Neuron (in vitro differentiated cells): ENCODE results near the gene DKKL1.
"Not testable (repeated sequence)": the region's sequence is repeated elsewhere in the genome, so short reads cannot be mapped to it uniquely, and the experiment has no call there.

Experiments used
- H2AFZ ChIP-seq: one replicate; pipeline ENCODE4 v1.6.1; 2013; ENCODE audit warnings: low read depth, mild to moderate bottlenecking, inconsistent platforms, low read length, moderate library complexity
- H3K27me3 ChIP-seq: one replicate; pipeline ENCODE4 v1.6.1; 2013; ENCODE audit warnings: low read length; ENCODE audit not compliant: insufficient read depth
- H3K36me3 ChIP-seq: one replicate; pipeline ENCODE4 v1.6.1; 2013; ENCODE audit warnings: low read length; ENCODE audit not compliant: insufficient read depth
- H3K4me1 ChIP-seq: one replicate; pipeline ENCODE4 v1.6.1; 2013; ENCODE audit warnings: low read length; ENCODE audit not compliant: insufficient read depth
- H3K4me3 ChIP-seq: 2 replicates; pipeline ENCODE4 v1.5.1; 2013; ENCODE audit warnings: mild to moderate bottlenecking, low read length, moderate library complexity
- H3K9me3 ChIP-seq: one replicate; pipeline ENCODE4 v1.6.1; 2013; ENCODE audit warnings: low read length

The DKKL1 gene

GRCh38 chr19:49359851-49360820 lies 3.5 kb upstream of the DKKL1 start:
- H3K36me3 ChIP-seq, result peaks cover 40% of the 10 kb centered on the region
- H3K4me1 ChIP-seq, result peaks cover 11% of the 10 kb centered on the region
- H3K9me3 ChIP-seq, result no peaks in the 10 kb centered on the region
- peak overlapping the region; percentile 99 for H3K4me3 ChIP-seq
- no peaks in the 10 kb centered on the region for H3K27me3 ChIP-seq
- no peak overlapping the region for H2AFZ ChIP-seq

GRCh38 chr19:49361438-49362047 lies 2.1 kb upstream of the DKKL1 start:
- H3K4me3 ChIP-seq, result peak overlapping the region; percentile 99
- peak overlapping the region; percentile 14 for H2AFZ ChIP-seq
- peaks cover 27% of the 10 kb centered on the region for H3K36me3 ChIP-seq
- no peaks in the 10 kb centered on the region for H3K9me3 ChIP-seq
- H3K27me3 ChIP-seq, result no peaks in the 10 kb centered on the region
- peaks cover 11% of the 10 kb centered on the region for H3K4me1 ChIP-seq

- Histone ChIP-seq H3K4me1 (peaks cover 11% of the 10 kb centered on the region), H3K27me3 (no peaks in the 10 kb centered on the region), H3K4me3 (peak within 1 kb of the TSS; percentile 99), H3K36me3 (peaks cover 19% of the 10 kb centered on the region), H2AFZ (peak within 1 kb of the TSS; percentile 14), H3K9me3 (no peaks in the 10 kb centered on the region)
Measured at GRCh38 chr19:49362048-49362928, 1.4 kb upstream of the DKKL1 start, which contains the start of gene TEAD2. Gene TEAD2, minus strand, starts transcription at chr19:49362416. Its CDS starts 2,341 bp downstream, at chr19:49360075.

GRCh38 chr19:49362929-49363267 lies 779 bp upstream of the DKKL1 start:
- Histone ChIP-seq H2AFZ (peak overlapping the region; percentile 14), H3K27me3 (no peaks in the 10 kb centered on the region), H3K9me3 (no peaks in the 10 kb centered on the region), H3K4me1 (peaks cover 11% of the 10 kb centered on the region), H3K36me3 (peaks cover 13% of the 10 kb centered on the region), H3K4me3 (peak overlapping the region; percentile 99)

GRCh38 chr19:49364083-49364737 lies 533 bp downstream of the DKKL1 start:
- H3K27me3 ChIP-seq, result no peaks in the 10 kb centered on the region
- peak overlapping the region; percentile 99 for H3K4me3 ChIP-seq
- peaks cover 5% of the 10 kb centered on the region for H3K9me3 ChIP-seq
- H3K36me3 ChIP-seq, result peaks cover 7% of the 10 kb centered on the region
- H2AFZ ChIP-seq, result no peak overlapping the region
- H3K4me1 ChIP-seq, result peaks cover 11% of the 10 kb centered on the region

GRCh38 chr19:49366110-49366509 lies 2.4 kb downstream of the DKKL1 start:
- Histone ChIP-seq H3K27me3 (no peaks in the 10 kb centered on the region), H2AFZ (no peak overlapping the region), H3K9me3 (peaks cover 13% of the 10 kb centered on the region)

GRCh38 chr19:49368711-49369358 lies 5.2 kb downstream of the DKKL1 start:
- Histone ChIP-seq H3K36me3 (no peaks in the 10 kb centered on the region), H2AFZ (no peak overlapping the region), H3K9me3 (peaks cover 13% of the 10 kb centered on the region), H3K27me3 (no peaks in the 10 kb centered on the region), H3K4me1 (no peaks in the 10 kb centered on the region), H3K4me3 (no peak overlapping the region)

More at GRCh38 chr19:49366110-49366509, 2.4 kb downstream of the DKKL1 start:
- Histone ChIP-seq H3K4me3 (no peak overlapping the region), H3K36me3 (no peaks in the 10 kb centered on the region), H3K4me1 (peaks cover 4% of the 10 kb centered on the region)

GRCh38 chr19:49371184-49371583 lies 7.5 kb downstream of the DKKL1 start:
- Histone ChIP-seq H2AFZ (no peak overlapping the region), H3K36me3 (no peaks in the 10 kb centered on the region), H3K27me3 (no peaks in the 10 kb centered on the region), H3K9me3 (peaks cover 13% of the 10 kb centered on the region), H3K4me3 (no peak overlapping the region), H3K4me1 (no peaks in the 10 kb centered on the region)

- not testable (repeated sequence) for H2AFZ ChIP-seq, H3K4me1 ChIP-seq, H3K4me3 ChIP-seq, H3K27me3 ChIP-seq, H3K36me3 ChIP-seq
- H3K9me3 ChIP-seq, result peaks cover 13% of the 10 kb centered on the region
Measured at GRCh38 chr19:49373174-49373573, 9.5 kb downstream of the DKKL1 start.

GRCh38 chr19:49374665-49375434 lies 11.2 kb downstream of the DKKL1 start:
- Histone ChIP-seq H3K36me3 (no peaks in the 10 kb centered on the region), H3K4me1 (no peaks in the 10 kb centered on the region), H3K9me3 (peaks cover 3% of the 10 kb centered on the region), H3K4me3 (no peak overlapping the region), H3K27me3 (no peaks in the 10 kb centered on the region), H2AFZ (no peak overlapping the region)

GRCh38 chr19:49378512-49378911 lies 14.8 kb downstream of the DKKL1 start:
- H3K36me3 ChIP-seq, result no peaks in the 10 kb centered on the region
- H3K4me3 ChIP-seq, result no peak overlapping the region
- no peak overlapping the region for H2AFZ ChIP-seq
- H3K27me3 ChIP-seq, result no peaks in the 10 kb centered on the region
- no peaks in the 10 kb centered on the region for H3K9me3 ChIP-seq
- no peaks in the 10 kb centered on the region for H3K4me1 ChIP-seq
